GM13977 (cell line): ENCODE data around the gene CDKN2B.

Experiments used
- DNase-seq: peaks from one replicate; pipeline ENCODE4 v3.0.0; 2012; ENCODE audit warnings: low spot score
- in situ Hi-C: fragments of 300-500 bp; cut with MboI; formaldehyde crosslinking; loops from one replicate; pipeline ENCODE4 v1.12.0; 2022; ENCODE audit warnings: low sequenced_read_pairs, low pct_unique_long_range_greater_than_20kb, mixed read lengths, inconsistent platforms; ENCODE audit not compliant: unreplicated experiment
- TF ChIP-seq, protein P1 (sequence below): IDR thresholded peaks from 2 replicates; pipeline ENCODE4 v1.5.1; 2012; ENCODE audit warnings: mild to moderate bottlenecking, control low read depth; ENCODE audit not compliant: insufficient read depth; ENCODE audit errors: extremely low read depth, missing control alignments

Gene CDKN2B

DNA sequence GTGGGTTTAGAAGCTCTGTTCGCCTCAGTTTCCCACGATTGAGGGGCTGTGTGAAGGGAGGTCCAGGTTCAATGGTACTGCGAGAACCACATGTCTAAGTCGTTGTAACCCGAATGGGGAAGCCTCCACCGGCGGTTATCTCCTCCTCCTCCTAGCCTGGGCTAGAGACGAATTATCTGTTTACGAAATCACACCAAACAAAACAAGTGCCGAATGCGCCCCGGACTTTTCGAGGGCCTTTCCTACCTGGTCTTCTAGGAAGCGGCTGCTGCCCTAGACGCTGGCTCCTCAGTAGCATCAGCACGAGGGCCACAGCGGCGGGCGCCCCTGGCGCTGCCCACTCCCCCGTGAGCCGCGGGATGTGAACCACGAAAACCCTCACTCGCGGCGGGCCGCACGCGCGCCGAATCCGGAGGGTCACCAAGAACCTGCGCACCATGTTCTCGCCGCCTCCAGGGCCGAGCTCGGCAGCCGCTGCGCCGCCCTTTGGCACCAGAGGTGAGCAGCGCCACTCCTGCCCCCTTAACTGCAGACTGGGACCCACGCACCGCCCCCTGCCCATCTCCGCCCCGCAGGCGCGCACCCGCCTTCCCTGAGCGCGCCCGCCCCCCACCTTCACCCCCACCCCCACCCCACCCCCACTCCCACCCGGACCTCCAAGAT lies 15.1 kb downstream of the CDKN2B start, which contains the start of gene CDKN2A:
Gene CDKN2A, minus strand, starts transcription at position 500 of the 663 bp plus-strand sequence.
- in situ Hi-C loops = no loop called here
- TF ChIP-seq, protein P1, sequence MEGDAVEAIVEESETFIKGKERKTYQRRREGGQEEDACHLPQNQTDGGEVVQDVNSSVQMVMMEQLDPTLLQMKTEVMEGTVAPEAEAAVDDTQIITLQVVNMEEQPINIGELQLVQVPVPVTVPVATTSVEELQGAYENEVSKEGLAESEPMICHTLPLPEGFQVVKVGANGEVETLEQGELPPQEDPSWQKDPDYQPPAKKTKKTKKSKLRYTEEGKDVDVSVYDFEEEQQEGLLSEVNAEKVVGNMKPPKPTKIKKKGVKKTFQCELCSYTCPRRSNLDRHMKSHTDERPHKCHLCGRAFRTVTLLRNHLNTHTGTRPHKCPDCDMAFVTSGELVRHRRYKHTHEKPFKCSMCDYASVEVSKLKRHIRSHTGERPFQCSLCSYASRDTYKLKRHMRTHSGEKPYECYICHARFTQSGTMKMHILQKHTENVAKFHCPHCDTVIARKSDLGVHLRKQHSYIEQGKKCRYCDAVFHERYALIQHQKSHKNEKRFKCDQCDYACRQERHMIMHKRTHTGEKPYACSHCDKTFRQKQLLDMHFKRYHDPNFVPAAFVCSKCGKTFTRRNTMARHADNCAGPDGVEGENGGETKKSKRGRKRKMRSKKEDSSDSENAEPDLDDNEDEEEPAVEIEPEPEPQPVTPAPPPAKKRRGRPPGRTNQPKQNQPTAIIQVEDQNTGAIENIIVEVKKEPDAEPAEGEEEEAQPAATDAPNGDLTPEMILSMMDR = peak; percentile 45
- DNase-seq = peak; percentile 71

DNA sequence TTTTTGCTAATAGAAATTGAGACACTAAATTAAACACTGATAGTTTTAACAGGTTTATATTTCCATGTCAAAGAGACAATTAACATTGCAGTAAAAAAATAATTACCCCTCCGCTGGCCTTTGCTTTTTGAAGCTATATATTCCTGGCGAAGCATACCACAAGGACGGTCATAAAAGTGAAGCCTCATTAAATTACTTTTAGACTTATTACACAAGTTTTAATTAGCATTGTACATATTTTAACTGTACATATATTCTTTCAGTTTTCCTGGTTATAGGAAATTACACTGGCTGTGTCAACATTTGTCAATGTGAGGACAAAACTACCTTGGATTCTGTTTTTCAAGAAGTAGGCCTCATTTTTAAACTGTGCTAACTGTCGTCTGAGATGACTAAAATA lies 16.1 kb downstream of the CDKN2B start:
- in situ Hi-C loops = no loop called here
- DNase-seq = no peak
- TF ChIP-seq, protein P1 = no peak

DNA sequence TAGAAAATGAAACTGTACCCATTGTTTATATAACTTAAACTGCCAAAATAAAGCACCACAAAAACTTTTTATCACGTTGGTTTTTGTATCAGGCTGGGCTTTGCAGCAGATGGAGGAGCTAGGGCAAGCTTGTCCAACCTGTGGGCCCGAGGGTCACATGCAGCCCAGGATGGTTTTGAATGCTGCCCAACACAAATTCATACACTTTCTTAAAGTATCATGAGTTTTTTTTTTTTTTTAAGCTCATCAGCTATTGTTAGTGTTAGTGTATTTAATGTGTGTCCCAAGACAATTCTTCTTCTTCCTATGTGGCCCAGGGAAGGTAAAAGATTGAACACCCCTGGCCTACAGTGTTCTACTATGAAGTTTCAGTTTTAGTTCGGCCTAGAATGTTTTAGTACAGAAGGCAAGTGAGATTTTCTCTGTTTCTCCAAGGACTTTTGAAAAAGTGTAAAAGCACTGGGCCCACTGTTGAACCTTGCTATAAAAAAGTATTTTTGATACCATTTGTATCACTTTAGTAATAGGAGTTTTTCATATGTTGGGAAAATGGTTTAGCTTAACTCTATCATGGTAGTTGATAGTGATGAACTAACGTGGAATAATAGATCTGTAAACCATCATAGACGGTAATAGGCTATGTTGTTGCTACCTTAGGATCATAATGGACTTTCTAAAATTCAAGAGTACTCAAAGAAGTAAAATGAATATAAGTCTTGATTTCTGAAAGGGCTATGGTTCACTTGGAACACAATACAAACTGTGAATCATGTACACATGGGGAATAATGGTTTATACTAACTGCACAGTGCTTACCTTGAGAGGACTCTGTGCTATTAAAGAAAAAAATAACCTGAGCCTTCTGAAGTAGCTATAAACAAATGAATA lies 17.8 kb downstream of the CDKN2B start:
- TF ChIP-seq, protein P1 = no peak
- in situ Hi-C loops = no loop called here
- no peak for DNase-seq

DNA sequence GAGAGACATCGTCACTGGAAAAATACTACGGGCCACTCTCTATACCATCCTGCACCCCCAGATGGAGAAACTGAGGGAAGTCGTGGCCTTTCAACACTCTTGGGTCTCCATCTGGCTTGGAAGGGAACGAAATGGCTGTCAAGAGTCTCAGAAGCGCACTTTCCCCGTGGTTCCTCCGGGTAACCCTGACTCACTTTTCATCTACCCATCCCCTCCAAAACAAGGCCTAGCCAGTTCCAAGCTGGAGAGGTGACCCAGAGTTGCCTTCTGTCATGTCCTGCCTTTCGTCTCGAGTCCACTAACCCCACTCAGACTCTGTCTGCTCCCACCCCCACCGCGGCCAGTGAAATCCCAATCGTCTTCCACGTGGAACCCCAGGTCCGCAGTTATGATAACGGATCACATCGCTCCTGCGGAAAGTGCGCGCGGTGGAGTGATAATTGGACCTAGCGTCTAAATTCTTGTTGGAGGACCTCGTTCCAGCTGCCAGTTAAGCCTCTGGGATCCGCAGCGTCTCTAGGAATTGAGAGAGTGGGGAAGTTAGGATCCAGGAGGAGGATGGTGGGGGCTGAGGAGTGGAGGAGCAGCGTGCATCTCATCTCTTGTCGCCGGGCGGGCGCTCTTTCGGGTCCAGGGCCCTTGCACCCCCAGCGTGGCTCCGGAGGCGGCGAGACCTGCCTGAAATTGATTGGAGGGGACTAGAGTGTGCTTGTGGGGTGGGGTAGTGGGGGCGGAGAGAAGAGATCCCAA lies 19.5 kb downstream of the CDKN2B start:
- TF ChIP-seq, protein P1 = no peak
- no peak for DNase-seq
- in situ Hi-C loops = no loop called here

DNA sequence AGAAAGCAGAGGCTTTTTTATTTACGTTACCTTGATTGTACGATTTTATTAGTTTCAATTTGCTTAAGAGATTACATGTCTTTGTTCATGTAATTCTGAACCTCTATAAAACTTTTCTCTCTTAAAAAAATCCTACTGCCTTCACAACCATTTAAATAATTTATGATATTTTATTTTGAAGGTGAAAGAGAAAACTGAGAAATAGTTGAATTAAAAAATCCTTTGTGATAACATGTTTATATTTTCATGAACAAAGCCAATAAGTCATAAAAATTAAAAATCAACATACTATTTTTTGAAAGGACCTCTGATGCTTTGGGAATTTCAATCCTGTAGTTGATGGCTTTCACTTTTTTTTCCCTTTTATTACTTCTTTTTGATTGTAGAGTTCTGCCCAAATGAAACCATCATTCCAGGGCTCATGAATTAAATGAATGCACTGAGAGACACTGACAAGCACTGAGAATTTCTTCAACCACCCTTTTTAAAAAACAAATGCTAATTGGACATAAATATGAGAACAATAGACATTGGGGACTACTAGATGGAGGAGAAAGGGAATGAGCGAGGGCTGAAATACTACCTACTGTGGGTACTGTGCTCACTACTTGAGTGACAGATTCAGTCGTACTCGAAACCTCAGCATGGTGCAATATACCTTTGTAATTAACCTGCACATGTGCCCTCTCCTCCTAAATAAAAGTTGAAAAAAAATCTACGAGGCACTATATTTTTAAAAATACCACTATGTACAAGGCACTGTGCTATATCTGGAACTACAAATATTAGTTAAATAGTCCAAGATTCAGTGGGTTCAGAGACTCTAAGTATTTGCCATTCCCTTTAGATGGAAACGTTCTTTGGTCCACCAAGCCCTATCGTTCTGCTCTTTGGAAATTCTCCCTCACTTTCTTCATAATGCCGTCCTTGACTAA lies 20.8 kb downstream of the CDKN2B start:
- in situ Hi-C loops = no loop called here
- DNase-seq = no peak
- TF ChIP-seq, protein P1 = no peak
